ENCODE data around the gene CFAP99.

DNA sequence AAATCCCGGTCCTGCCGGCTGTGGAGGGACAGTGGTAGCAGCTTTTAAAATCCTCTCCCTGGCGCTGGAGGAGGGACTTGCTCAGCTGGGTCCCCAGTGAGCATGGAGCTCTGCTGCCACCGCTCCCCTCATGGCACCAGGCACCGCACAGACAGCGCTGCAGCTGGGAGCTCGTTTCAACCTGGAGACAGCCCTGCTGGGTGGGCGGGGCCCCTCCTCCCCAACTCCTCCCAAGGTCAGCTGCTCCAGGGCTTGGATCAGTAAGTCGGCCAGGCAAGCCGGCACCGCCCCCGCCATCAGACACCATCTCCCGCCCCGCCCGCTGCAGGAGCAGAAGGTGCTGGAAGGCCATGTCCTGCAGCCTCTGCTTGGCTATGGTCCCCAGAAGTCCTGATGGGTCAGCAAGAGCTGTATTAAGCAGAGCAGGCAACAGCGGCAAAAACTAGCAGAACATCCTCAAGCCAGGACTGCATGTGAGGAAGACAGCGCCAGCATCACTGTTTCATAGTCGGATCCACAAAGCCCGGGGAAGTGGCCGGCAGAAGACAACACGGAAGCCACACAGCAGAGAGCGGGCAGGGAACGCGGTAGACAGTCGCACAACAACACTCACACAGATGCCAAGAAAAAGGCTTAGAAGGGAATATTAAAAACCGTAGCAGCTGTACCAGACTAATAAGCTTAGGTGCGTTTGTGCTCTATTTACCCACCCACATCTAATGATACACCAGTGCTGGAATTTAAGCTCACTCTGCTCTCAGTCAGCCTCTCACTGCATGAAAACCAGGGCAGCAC is 16.5 kb upstream of the CFAP99 start:
- TF ChIP-seq, protein P1, sequence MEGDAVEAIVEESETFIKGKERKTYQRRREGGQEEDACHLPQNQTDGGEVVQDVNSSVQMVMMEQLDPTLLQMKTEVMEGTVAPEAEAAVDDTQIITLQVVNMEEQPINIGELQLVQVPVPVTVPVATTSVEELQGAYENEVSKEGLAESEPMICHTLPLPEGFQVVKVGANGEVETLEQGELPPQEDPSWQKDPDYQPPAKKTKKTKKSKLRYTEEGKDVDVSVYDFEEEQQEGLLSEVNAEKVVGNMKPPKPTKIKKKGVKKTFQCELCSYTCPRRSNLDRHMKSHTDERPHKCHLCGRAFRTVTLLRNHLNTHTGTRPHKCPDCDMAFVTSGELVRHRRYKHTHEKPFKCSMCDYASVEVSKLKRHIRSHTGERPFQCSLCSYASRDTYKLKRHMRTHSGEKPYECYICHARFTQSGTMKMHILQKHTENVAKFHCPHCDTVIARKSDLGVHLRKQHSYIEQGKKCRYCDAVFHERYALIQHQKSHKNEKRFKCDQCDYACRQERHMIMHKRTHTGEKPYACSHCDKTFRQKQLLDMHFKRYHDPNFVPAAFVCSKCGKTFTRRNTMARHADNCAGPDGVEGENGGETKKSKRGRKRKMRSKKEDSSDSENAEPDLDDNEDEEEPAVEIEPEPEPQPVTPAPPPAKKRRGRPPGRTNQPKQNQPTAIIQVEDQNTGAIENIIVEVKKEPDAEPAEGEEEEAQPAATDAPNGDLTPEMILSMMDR (IDR thresholded peaks at IDR 0.05) = no peak
- TF ChIP-seq POLR2A (IDR thresholded peaks at IDR 0.05) (no peak), EP300 (IDR thresholded peaks at IDR 0.05) (no peak)
